Mucosa of descending colon (tissue), 3 donors: ENCODE results near the gene CDK2AP2. TPM values are rescaled to one million over a fixed set of nuclear protein-coding genes. Genes with fewer than 3 reads are reported as not detected.
"Not testable (repeated sequence)": the region's sequence is repeated elsewhere in the genome, so short reads cannot be mapped to it uniquely, and the experiment has no call there.

Experiments used
- ATAC-seq: fragments of 200-7000 bp; cut with Tn5 transposase; one replicate; pipeline ENCODE4 v1.9.1; 2020; ENCODE audit warnings: mild to moderate bottlenecking, moderate library complexity
- DNase-seq, 3 donors: peaks; one replicate each; pipeline ENCODE4 v3.0.0-alpha.2; 2020
- H3K36me3 ChIP-seq: fragments of 200-600 bp; one replicate; pipeline ENCODE4 v1.8.0; 2021; ENCODE audit warnings: low read depth, mild to moderate bottlenecking
- H3K4me1 ChIP-seq: fragments of 200-600 bp; one replicate; pipeline ENCODE4 v1.8.0; 2021; ENCODE audit warnings: low read depth, mild to moderate bottlenecking
- H3K4me3 ChIP-seq: fragments of 200-600 bp; one replicate; pipeline ENCODE4 v1.8.0; 2021; ENCODE audit warnings: mild to moderate bottlenecking
- H3K9me3 ChIP-seq: fragments of 200-600 bp; one replicate; pipeline ENCODE4 v1.8.0; 2021; ENCODE audit warnings: mild to moderate bottlenecking
- CTCF ChIP-seq: fragments of 200-600 bp; IDR thresholded peaks from one replicate; pipeline ENCODE4 v1.8.0; 2022; ENCODE audit warnings: antibody characterized with exemption, mild to moderate bottlenecking
- intact Hi-C, 2 donors: fragments of 100-400 bp; cut with DNase I in 1 of 2; cut with micrococcal nuclease in 1 of 2; formaldehyde crosslinking; loops; one replicate each; pipeline versions ENCODE4 v1.11.0 to v1.11.1; 2022; cut with DNase I, micrococcal nuclease
- total RNA-seq, 3 donors: library from RNA; stranded (reverse); fragmentation: NEBNext Ultra II Directional in 2 of 3; extraction: Animal tissue kit (Norgen Biotek cat#: 25700) in 2 of 3; gene quantifications; one replicate each; pipeline versions ENCODE4 v1.2.1 to v1.2.4, GENCODE V29; 2021 to 2023
- donor health status: DM: no; HTN: no; CAD: no; lungs with moderate emphysema.
- donor health status: DM: no; HTN: no; CAD: no.
- donor health status: DM: no; HTN: yes; CAD: no.

CDK2AP2 gene
- total RNA-seq, 3 donors from 2014 or later = 63.5 to 81.3 (median 79.3) TPM

- no peak for TF ChIP-seq CTCF
- no peak for DNase-seq
- intact Hi-C loops = no loop called here
- H3K4me1 ChIP-seq = peaks cover 7% of the 10 kb centered on the region
- H3K36me3 ChIP-seq = no peaks in the 10 kb centered on the region
- no peak for ATAC-seq
- H3K4me3 ChIP-seq = no peak overlapping the region
- no peaks in the 10 kb centered on the region for H3K9me3 ChIP-seq
Observed at GRCh38 chr11:67520856-67521824, 13.2 kb upstream of the CDK2AP2 start.

- Histone ChIP-seq H3K4me1 (no peaks in the 10 kb centered on the region), H3K4me3 (no peak overlapping the region), H3K9me3 (no peaks in the 10 kb centered on the region), H3K36me3 (no peaks in the 10 kb centered on the region)
- DNase-seq (peak in 1 of 3 donors; percentile 47), ATAC-seq (no peak)
- no peak for TF ChIP-seq CTCF
- intact Hi-C loops = no loop called here
Observed at GRCh38 chr11:67519726-67520125, 11.8 kb upstream of the CDK2AP2 start.

GRCh38 chr11:67517784-67518552 is 10.0 kb upstream of the CDK2AP2 start:
- intact Hi-C loops = no loop called here
- peak; percentile 47 for ATAC-seq

GRCh38 chr11:67516806-67517205 is 8.8 kb upstream of the CDK2AP2 start:
- peak in 1 of 3 donors; percentile 40 for DNase-seq
- Histone ChIP-seq H3K4me3 (no peak overlapping the region), H3K9me3 (no peaks in the 10 kb centered on the region), H3K4me1 (no peaks in the 10 kb centered on the region), H3K36me3 (no peaks in the 10 kb centered on the region)
- intact Hi-C loops = no loop called here
- no peak for TF ChIP-seq CTCF
- ATAC-seq = no peak

More at GRCh38 chr11:67517784-67518552, 10.0 kb upstream of the CDK2AP2 start:
- no peaks in the 10 kb centered on the region for H3K4me1 ChIP-seq
- no peak for TF ChIP-seq CTCF
- H3K36me3 ChIP-seq = no peaks in the 10 kb centered on the region
- H3K4me3 ChIP-seq = no peak overlapping the region
- DNase-seq = no peak
- H3K9me3 ChIP-seq = no peaks in the 10 kb centered on the region

GRCh38 chr11:67514116-67514515 is 6.2 kb upstream of the CDK2AP2 start:
- H3K36me3 ChIP-seq = no peaks in the 10 kb centered on the region
- ATAC-seq (no peak), DNase-seq (no peak)
- TF ChIP-seq CTCF = no peak
- H3K9me3 ChIP-seq = no peaks in the 10 kb centered on the region
- no peaks in the 10 kb centered on the region for H3K4me1 ChIP-seq
- intact Hi-C loops = no loop called here
- no peak overlapping the region for H3K4me3 ChIP-seq

- H3K36me3 ChIP-seq, H3K9me3 ChIP-seq, H3K4me3 ChIP-seq, DNase-seq, ATAC-seq, intact Hi-C loops: not testable (repeated sequence)
- peaks cover 11% of the 10 kb centered on the region for H3K4me1 ChIP-seq
Observed at GRCh38 chr11:67511558-67511957, 3.6 kb upstream of the CDK2AP2 start.
